Gastrocnemius medialis (tissue), 4 donors: Measurements from ENCODE around the gene OR4D1. TPM values are rescaled to one million over a fixed set of nuclear protein-coding genes. Genes with fewer than 3 reads are reported as not detected.

Experiments used
- ATAC-seq, 2 donors: fragments of 150-250 bp; one replicate each; pipeline ENCODE4 v1.9.1; 2016
- DNase-seq, 2 donors: peaks; one replicate each; pipeline ENCODE4 v3.0.0-alpha.2; 2019
- H3K27ac ChIP-seq, 4 donors: fragments of 200-600 bp; sonication (generic); 1 replicate in 1 of 4; 2 replicates in 3 of 4; pipeline ENCODE4 v1.5.1; 2016 to 2018; ENCODE audit warnings: mild to moderate bottlenecking in 2 of 4, moderate library complexity in 1 of 4
- H3K27me3 ChIP-seq, 3 donors: fragments of 200-600 bp; sonication (generic) in 2 of 3; 1 replicate in 1 of 3; 2 replicates in 2 of 3; pipeline versions ENCODE4 v1.5.1 to v1.6.0; 2016 to 2019; ENCODE audit warnings: mild to moderate bottlenecking in 1 of 3, moderate library complexity in 1 of 3
- H3K36me3 ChIP-seq, 2 donors: fragments of 200-600 bp; sonication (generic) in 1 of 2; one replicate each; pipeline ENCODE4 v1.5.1; 2017 to 2018
- H3K4me1 ChIP-seq, 2 donors: fragments of 200-600 bp; sonication (generic) in 1 of 2; one replicate each; pipeline ENCODE4 v1.5.1; 2016 to 2017; ENCODE audit warnings: mild to moderate bottlenecking in 2 of 2
- H3K4me3 ChIP-seq, 4 donors: fragments of 200-600 bp; sonication (generic) in 3 of 4; 1 replicate in 1 of 4; 2 replicates in 3 of 4; pipeline ENCODE4 v1.5.1; 2016 to 2019; ENCODE audit warnings: mild to moderate bottlenecking in 2 of 4
- H3K9me3 ChIP-seq, 3 donors: fragments of 200-600 bp; sonication (generic) in 2 of 3; 1 replicate in 1 of 3; 2 replicates in 2 of 3; pipeline ENCODE4 v1.5.1; 2016 to 2019
- POLR2A ChIP-seq, 2 donors: fragments of 450-650 bp; IDR thresholded peaks; one replicate each; pipeline ENCODE4 v1.6.1; 2017; ENCODE audit warnings: antibody characterized with exemption in 2 of 2, mild to moderate bottlenecking in 2 of 2, moderate library complexity in 2 of 2
- in situ Hi-C, 4 donors: fragments of 200-750 bp; cut with MboI; loops; one replicate each; pipeline versions ENCODE4 v1.15.0 to v1.8.0; 2017; ENCODE audit warnings: low sequenced_read_pairs in 4 of 4
- intact Hi-C: fragments of 100-400 bp; cut with DNase I; formaldehyde crosslinking; loops from one replicate; pipeline ENCODE4 v1.15.1; 2023; ENCODE audit warnings: low total_unique reads
- total RNA-seq, 4 donors: library from RNA; depleted of rRNA; stranded (reverse); fragments of >200 nt; gene quantifications; one replicate each; pipeline versions ENCODE4 v1.1.0 to v1.2.3, GENCODE V29; 2016
- TF ChIP-seq, protein P1 (sequence below), 5 experiments: fragments of 450-650 bp in 3 of 5; fragments of 200-600 bp in 2 of 5; sonication (generic) in 2 of 5; IDR thresholded peaks in 4 of 5; conservative IDR thresholded peaks in 1 of 5; 1 replicate in 4 of 5; 2 replicates in 1 of 5; pipeline ENCODE4 v1.5.1; 2016 to 2019; ENCODE audit warnings: antibody characterized with exemption in 5 of 5, mild to moderate bottlenecking in 3 of 5, moderate library complexity in 3 of 5

The OR4D1 gene
- total RNA-seq, 4 donors from 2014 or later = not detected

DNA sequence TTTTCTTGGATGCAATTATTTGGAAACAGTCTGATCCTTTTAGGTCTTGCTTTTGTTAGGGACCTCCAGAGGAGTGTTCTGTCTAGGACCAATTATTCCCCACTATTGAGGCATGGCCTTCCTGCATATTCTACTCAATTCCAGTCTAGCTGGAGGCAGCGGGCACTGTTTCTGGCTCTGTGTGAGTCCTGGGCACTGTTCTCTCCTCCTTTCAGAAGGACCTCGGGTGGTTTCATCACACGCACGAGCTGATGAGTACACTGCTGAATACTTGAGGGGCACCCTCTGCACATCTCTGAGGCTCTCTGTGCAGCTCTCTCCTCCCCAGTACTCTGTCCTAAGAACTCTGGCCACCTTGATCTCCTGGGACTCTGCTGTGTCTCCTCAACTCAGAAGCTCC, 34.2 kb upstream of the OR4D1 start:
- Histone ChIP-seq H3K27me3 (no peaks in the 10 kb centered on the region), H3K4me3 (no peak overlapping the region), H3K9me3 (no peaks in the 10 kb centered on the region), H3K4me1 (peaks cover 0 to 3% of the 10 kb centered on the region in 2 donors), H3K36me3 (no peaks in the 10 kb centered on the region), H3K27ac (no peak overlapping the region)
- ATAC-seq = no peak
- intact Hi-C loops (loop anchor here (1.0 to 2.0 kb wide), 4 partner anchors 29 to 983 kb away; partner anchors contain the start of gene SRSF1), in situ Hi-C loops (loop anchor here (10.0 to 25.0 kb wide), 6 partner anchors 99 to 1002 kb away; partner anchors contain the start of genes MRPS23 (in 2 of the 4) and SRSF1 (in 2 of the 4))
- TF ChIP-seq, protein P1, sequence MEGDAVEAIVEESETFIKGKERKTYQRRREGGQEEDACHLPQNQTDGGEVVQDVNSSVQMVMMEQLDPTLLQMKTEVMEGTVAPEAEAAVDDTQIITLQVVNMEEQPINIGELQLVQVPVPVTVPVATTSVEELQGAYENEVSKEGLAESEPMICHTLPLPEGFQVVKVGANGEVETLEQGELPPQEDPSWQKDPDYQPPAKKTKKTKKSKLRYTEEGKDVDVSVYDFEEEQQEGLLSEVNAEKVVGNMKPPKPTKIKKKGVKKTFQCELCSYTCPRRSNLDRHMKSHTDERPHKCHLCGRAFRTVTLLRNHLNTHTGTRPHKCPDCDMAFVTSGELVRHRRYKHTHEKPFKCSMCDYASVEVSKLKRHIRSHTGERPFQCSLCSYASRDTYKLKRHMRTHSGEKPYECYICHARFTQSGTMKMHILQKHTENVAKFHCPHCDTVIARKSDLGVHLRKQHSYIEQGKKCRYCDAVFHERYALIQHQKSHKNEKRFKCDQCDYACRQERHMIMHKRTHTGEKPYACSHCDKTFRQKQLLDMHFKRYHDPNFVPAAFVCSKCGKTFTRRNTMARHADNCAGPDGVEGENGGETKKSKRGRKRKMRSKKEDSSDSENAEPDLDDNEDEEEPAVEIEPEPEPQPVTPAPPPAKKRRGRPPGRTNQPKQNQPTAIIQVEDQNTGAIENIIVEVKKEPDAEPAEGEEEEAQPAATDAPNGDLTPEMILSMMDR (IDR thresholded peaks at IDR 0.05 in 4 of 5, conservative IDR thresholded peaks at IDR 0.05 in 1 of 5) = no peak
- no peak for TF ChIP-seq POLR2A (IDR thresholded peaks at IDR 0.05)
- no peak for DNase-seq

DNA sequence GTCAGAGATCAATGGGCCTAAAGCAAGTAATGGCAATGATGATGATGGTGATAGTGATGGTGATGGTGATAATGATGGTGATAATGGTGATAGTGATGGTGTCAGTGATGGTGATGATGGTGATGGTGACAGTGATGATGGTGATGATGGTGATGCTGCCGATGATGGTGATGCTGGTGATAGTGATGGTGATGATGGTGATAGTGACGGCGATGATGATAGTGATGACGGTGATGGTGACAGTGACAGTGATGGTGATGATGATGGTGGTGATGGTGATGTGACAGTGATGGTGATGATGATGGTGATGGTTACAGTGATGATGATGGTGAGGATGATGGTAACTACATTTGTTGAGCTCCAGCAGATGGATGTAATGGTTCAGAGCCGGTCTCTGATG, 30.8 kb upstream of the OR4D1 start:
- TF ChIP-seq POLR2A (IDR thresholded peaks at IDR 0.05) = no peak
- TF ChIP-seq, protein P1 (IDR thresholded peaks at IDR 0.05 in 4 of 5, conservative IDR thresholded peaks at IDR 0.05 in 1 of 5) = no peak
- Histone ChIP-seq H3K4me1 (peaks cover 0 to 3% of the 10 kb centered on the region in 2 donors), H3K9me3 (no peaks in the 10 kb centered on the region), H3K27me3 (no peaks in the 10 kb centered on the region), H3K4me3 (no peak overlapping the region), H3K36me3 (no peaks in the 10 kb centered on the region), H3K27ac (no peak overlapping the region)
- in situ Hi-C loops = loop anchor here (5.0 to 25.0 kb wide), 7 partner anchors 103 to 1005 kb away; partner anchors contain the start of genes MRPS23 (in 2 of the 4) and SRSF1 (in 2 of the 4)
- intact Hi-C loops = no loop called here
- no peak for ATAC-seq
- DNase-seq = no peak

DNA sequence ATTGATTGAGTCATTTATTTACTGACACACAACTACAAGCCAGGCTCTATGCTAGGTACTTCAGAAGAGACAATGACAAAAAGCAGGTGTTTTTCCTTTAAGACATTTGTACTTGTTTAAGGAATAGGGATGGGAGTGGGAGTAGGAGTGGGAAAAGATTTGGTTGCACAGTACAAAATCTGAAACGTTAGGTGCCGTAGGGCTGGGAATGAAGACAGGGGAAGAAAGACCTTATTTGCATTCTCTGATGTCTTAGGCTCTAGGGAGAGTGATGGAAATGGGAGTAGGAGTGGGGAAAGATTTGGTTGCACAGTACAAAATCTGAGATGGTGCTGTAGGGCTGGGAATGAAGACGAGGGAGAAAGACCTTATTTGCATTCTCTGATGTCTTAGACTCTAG, 28.7 kb upstream of the OR4D1 start:
- Histone ChIP-seq H3K27me3 (no peaks in the 10 kb centered on the region), H3K9me3 (no peaks in the 10 kb centered on the region), H3K36me3 (no peaks in the 10 kb centered on the region), H3K4me1 (no peaks in the 10 kb centered on the region), H3K4me3 (no peak overlapping the region), H3K27ac (no peak overlapping the region)
- DNase-seq (no peak), ATAC-seq (no peak)
- intact Hi-C loops (no loop called here), in situ Hi-C loops (loop anchor here (5.0 to 25.0 kb wide), 7 partner anchors 105 to 1007 kb away; partner anchors contain the start of genes MRPS23 (in 2 of the 4) and SRSF1 (in 2 of the 4))
- TF ChIP-seq POLR2A (IDR thresholded peaks at IDR 0.05) = no peak
- TF ChIP-seq, protein P1 (IDR thresholded peaks at IDR 0.05 in 4 of 5, conservative IDR thresholded peaks at IDR 0.05 in 1 of 5) = no peak

DNA sequence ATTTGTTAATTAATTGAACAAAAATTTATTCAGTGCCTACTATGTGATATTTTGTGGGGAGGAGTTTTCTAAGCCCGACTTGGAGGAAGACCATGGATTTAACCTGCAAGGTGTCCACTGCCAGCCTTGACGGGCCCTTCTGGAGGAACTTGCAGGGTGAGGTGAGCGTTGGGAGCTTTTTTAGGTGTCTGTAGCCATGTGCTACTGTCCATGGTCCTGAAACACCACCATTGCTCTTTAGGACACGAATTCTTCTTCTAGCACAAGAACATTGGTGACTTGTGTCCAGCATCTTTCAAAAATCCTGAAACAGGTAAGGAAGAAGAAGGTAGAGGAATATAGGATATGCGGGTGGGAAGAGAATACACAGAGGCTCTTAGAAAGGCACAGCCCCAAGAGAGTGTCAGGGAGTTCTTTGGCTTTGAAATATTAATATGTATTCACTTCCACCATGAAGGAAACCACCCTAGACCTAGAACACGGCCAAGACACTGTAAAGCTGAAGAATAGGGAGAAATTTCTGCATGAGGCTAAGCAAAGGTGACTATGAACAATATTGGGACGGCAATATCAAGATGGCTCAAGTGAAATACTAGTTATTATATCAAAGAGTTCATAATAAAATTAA, 27.9 kb upstream of the OR4D1 start:
- intact Hi-C loops = no loop called here
- in situ Hi-C loops = loop anchor here in 3 of 4 donors (25.0 kb wide), 3 partner anchors 108 to 1008 kb away; partner anchors contain the start of gene SRSF1 (in 1 of the 3)

More for the DNA sequence above, 27.9 kb upstream of the OR4D1 start:
- DNase-seq = no peak
- H3K27me3 ChIP-seq = no peaks in the 10 kb centered on the region
- no peak for TF ChIP-seq POLR2A (IDR thresholded peaks at IDR 0.05)
- TF ChIP-seq, protein P1 (IDR thresholded peaks at IDR 0.05 in 4 of 5, conservative IDR thresholded peaks at IDR 0.05 in 1 of 5) = no peak
- no peaks in the 10 kb centered on the region for H3K4me1 ChIP-seq
- no peak overlapping the region for H3K27ac ChIP-seq
- H3K9me3 ChIP-seq = no peaks in the 10 kb centered on the region
- no peak for ATAC-seq
- no peak overlapping the region for H3K4me3 ChIP-seq
- H3K36me3 ChIP-seq = no peaks in the 10 kb centered on the region
